HepG2 (cell line): ENCODE data around the gene ST6GALNAC2. TPM values are rescaled to one million over a fixed set of nuclear protein-coding genes. Genes with fewer than 3 reads are reported as not detected.

Experiments
- AGO1 ChIP-seq: fragments of 200-400 bp; formaldehyde crosslinking; IDR thresholded peaks from 2 replicates; pipeline ENCODE4 v1.6.1; 2017; ENCODE audit warnings: mild to moderate bottlenecking, low read depth, low read length, moderate library complexity; ENCODE audit not compliant: poor library complexity, severe bottlenecking
- BHLHE40 ChIP-seq: IDR thresholded peaks from 2 replicates; pipeline ENCODE4 v1.6.1; 2011; ENCODE audit warnings: low read length, improper control_type of control experiment
- CEBPB ChIP-seq: IDR thresholded peaks from 2 replicates; pipeline ENCODE4 v1.6.1; 2011; ENCODE audit warnings: low read depth, low read length, improper control_type of control experiment, borderline replicate concordance
- CHD2 ChIP-seq: IDR thresholded peaks from 2 replicates; pipeline ENCODE4 v1.6.1; 2011; ENCODE audit warnings: low read depth, low read length, improper control_type of control experiment
- HOXA3 ChIP-seq: sonication (generic); formaldehyde crosslinking; IDR thresholded peaks from 2 replicates; pipeline ENCODE4 v1.5.0; 2020; ENCODE audit warnings: missing genetic modification reagents
- IKZF1 ChIP-seq: fragments of 450-650 bp; IDR thresholded peaks from 2 replicates; pipeline ENCODE4 v1.7.1; 2016
- JUND ChIP-seq: sonication (generic); formaldehyde crosslinking; IDR thresholded peaks from 2 replicates; pipeline ENCODE4 v1.8.0; 2022; ENCODE audit warnings: mild to moderate bottlenecking, missing genetic modification reagents
- KMT2B ChIP-seq: IDR thresholded peaks from 2 replicates; pipeline ENCODE4 v1.6.1; 2016; ENCODE audit warnings: missing genetic modification reagents, missing compliant biosample characterization
- MAF1 ChIP-seq: sonication (generic); formaldehyde crosslinking; IDR thresholded peaks from 2 replicates; pipeline ENCODE4 v1.5.0; 2020; ENCODE audit warnings: missing genetic modification reagents, borderline replicate concordance
- MYC ChIP-seq: sonication (generic); formaldehyde crosslinking; IDR thresholded peaks from 2 replicates; pipeline ENCODE4 v1.9.0; 2021; ENCODE audit warnings: missing genetic modification reagents, borderline replicate concordance
- REXO4 ChIP-seq: sonication (generic); formaldehyde crosslinking; IDR thresholded peaks from 2 replicates; pipeline ENCODE4 v1.8.0; 2022; ENCODE audit warnings: missing genetic modification reagents, mild to moderate bottlenecking, borderline replicate concordance
- SOX13 ChIP-seq, 3 experiments: fragments of 450-650 bp in 1 of 3; sonication (generic) in 1 of 3; formaldehyde crosslinking in 1 of 3; IDR thresholded peaks in 2 of 3; conservative IDR thresholded peaks in 1 of 3; 2 replicates each; pipeline versions ENCODE4 v1.5.0 to v1.6.1; 2016 to 2020; ENCODE audit warnings: antibody characterized with exemption in 1 of 3, mild to moderate bottlenecking in 1 of 3, missing compliant biosample characterization in 1 of 3, missing genetic modification reagents in 1 of 3, moderate library complexity in 1 of 3
- ZNF10 ChIP-seq: sonication (generic); formaldehyde crosslinking; IDR thresholded peaks from 2 replicates; pipeline ENCODE4 v1.4.0; 2020; ENCODE audit warnings: mild to moderate bottlenecking, low read depth, missing genetic modification reagents, borderline replicate concordance
- ZNF296 ChIP-seq: sonication (generic); formaldehyde crosslinking; conservative IDR thresholded peaks from 2 replicates; pipeline ENCODE4 v1.5.0; 2020; ENCODE audit warnings: mild to moderate bottlenecking, missing genetic modification reagents
- ZNF430 ChIP-seq: sonication (generic); formaldehyde crosslinking; IDR thresholded peaks from 2 replicates; pipeline ENCODE4 v1.9.0; 2021; ENCODE audit warnings: mild to moderate bottlenecking, missing genetic modification reagents
- ZNF678 ChIP-seq: sonication (generic); formaldehyde crosslinking; IDR thresholded peaks from 2 replicates; pipeline ENCODE4 v1.4.0; 2020; ENCODE audit warnings: mild to moderate bottlenecking, missing genetic modification reagents
- ZNF747 ChIP-seq: sonication (generic); formaldehyde crosslinking; IDR thresholded peaks from 2 replicates; pipeline ENCODE4 v1.8.1; 2023; ENCODE audit warnings: missing genetic modification reagents, mild to moderate bottlenecking, borderline replicate concordance
- ZNF777 ChIP-seq: sonication (generic); formaldehyde crosslinking; IDR thresholded peaks from 2 replicates; pipeline ENCODE4 v1.4.0; 2020; ENCODE audit warnings: missing genetic modification reagents
- ZNF816 ChIP-seq: sonication (generic); formaldehyde crosslinking; IDR thresholded peaks from 2 replicates; pipeline ENCODE4 v1.8.0; 2022; ENCODE audit warnings: missing genetic modification reagents, mild to moderate bottlenecking, borderline replicate concordance
- ZSCAN21 ChIP-seq: sonication (generic); formaldehyde crosslinking; IDR thresholded peaks from 2 replicates; pipeline ENCODE4 v1.8.0; 2022; ENCODE audit warnings: mild to moderate bottlenecking, missing genetic modification reagents, moderate library complexity, borderline replicate concordance
- ZSCAN25 ChIP-seq: sonication (generic); formaldehyde crosslinking; IDR thresholded peaks from 2 replicates; pipeline ENCODE4 v1.8.0; 2022; ENCODE audit warnings: mild to moderate bottlenecking, missing genetic modification reagents
- polyA plus RNA-seq, 8 experiments: library from polyadenylated mRNA; depleted of rRNA in 3 of 8; stranded (reverse) in 7 of 8; unstranded in 1 of 8; fragments of >200 nt; fragmentation: Illumina TruSeq in 4 of 8; extraction: Trizol in 4 of 8; gene quantifications; 2 replicates each; pipeline versions ENCODE4 v1.2.1 to v1.2.3, GENCODE V29; 2011 to 2016; ENCODE audit warnings: low read depth in 4 of 8, missing spikeins in 1 of 8, mixed read lengths in 1 of 8; ENCODE audit not compliant: insufficient read depth in 1 of 8
- total RNA-seq, 5 experiments: library from RNA; depleted of rRNA; stranded (reverse); fragments of >200 nt; fragmentation: Illumina TruSeq; extraction: Trizol; gene quantifications; 2 replicates each; pipeline ENCODE4 v1.2.3, GENCODE V29; 2016; ENCODE audit warnings: low read depth in 1 of 5
- TF ChIP-seq, protein P1 (sequence below): sonication (generic); formaldehyde crosslinking; IDR thresholded peaks from 2 replicates; pipeline ENCODE4 v1.4.0; 2020; ENCODE audit warnings: missing genetic modification reagents, borderline replicate concordance
- TF ChIP-seq, protein P2 (sequence below): IDR thresholded peaks from 2 replicates; pipeline ENCODE4 v1.6.1; 2016; ENCODE audit warnings: low read depth

The ST6GALNAC2 gene
- total and polyA plus RNA-seq, 2 of the 13 experiments (the other 11 are each of a cell fraction or from before 2014, with no cell fraction given): 0.12 to 0.49 TPM

DNA sequence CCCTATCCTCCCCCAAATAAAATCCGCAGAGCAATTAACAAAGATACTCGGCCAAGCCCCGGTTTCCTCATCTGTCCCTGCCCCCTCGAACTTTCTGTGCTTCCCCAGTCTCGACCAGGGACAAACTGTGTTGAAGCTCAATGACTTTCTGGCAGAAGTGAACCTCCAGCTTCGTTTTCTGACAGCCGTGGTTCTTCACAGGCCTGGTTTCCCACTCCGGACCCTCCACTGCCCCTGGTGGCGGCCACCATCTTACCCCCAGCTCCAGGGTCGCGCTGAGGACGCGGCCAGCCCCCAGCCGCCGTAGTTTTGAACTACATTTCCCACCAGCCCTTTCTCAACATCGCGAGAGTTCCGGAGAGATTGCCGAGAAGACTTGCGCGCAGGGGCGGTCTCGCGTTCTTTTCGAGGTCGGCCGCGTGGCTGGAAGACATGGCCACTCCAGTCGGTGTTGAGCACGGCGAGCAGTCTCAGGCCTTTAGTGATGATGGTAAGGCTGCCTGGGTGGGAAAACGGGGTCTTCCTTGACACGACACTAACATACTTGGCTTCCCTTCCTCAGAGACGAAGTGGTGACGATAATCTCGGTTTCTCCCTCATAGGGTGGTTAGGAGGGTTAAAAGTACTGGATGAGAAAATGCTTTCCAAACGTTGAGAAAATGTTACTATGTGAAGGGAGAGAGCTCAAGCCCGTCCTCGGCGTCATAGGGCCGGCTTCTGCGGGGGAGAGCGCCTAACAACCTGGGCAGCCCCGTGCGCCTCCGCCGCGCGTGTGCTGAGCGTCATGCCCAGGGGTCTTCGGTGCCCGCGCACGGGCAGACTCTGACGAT lies 28.1 kb downstream of the ST6GALNAC2 start (continued):
- TF ChIP-seq, protein P1, sequence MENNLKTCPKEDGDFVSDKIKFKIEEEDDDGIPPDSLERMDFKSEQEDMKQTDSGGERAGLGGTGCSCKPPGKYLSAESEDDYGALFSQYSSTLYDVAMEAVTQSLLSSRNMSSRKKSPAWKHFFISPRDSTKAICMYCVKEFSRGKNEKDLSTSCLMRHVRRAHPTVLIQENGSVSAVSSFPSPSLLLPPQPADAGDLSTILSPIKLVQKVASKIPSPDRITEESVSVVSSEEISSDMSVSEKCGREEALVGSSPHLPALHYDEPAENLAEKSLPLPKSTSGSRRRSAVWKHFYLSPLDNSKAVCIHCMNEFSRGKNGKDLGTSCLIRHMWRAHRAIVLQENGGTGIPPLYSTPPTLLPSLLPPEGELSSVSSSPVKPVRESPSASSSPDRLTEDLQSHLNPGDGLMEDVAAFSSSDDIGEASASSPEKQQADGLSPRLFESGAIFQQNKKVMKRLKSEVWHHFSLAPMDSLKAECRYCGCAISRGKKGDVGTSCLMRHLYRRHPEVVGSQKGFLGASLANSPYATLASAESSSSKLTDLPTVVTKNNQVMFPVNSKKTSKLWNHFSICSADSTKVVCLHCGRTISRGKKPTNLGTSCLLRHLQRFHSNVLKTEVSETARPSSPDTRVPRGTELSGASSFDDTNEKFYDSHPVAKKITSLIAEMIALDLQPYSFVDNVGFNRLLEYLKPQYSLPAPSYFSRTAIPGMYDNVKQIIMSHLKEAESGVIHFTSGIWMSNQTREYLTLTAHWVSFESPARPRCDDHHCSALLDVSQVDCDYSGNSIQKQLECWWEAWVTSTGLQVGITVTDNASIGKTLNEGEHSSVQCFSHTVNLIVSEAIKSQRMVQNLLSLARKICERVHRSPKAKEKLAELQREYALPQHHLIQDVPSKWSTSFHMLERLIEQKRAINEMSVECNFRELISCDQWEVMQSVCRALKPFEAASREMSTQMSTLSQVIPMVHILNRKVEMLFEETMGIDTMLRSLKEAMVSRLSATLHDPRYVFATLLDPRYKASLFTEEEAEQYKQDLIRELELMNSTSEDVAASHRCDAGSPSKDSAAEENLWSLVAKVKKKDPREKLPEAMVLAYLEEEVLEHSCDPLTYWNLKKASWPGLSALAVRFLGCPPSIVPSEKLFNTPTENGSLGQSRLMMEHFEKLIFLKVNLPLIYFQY (CRISPR knock-in tag): peak; percentile 64
- TF ChIP-seq ZNF777: no peak; the same call in 1 of the 2 replicates
- TF ChIP-seq ZSCAN21: peak; percentile 80
- TF ChIP-seq KMT2B (CRISPR knock-in tag): peak; percentile 82; the same call in 1 of the 2 replicates
- TF ChIP-seq MAF1 (CRISPR knock-in tag): no peak
- peak; percentile 75; the same call in 1 of the 2 replicates for TF ChIP-seq ZNF747
- TF ChIP-seq ZNF296 (CRISPR knock-in tag): 0 out of 2 replicates have a peak, but pooled peaks have one; percentile 27
- TF ChIP-seq REXO4 (CRISPR knock-in tag): no peak
- no peak for TF ChIP-seq SOX13 (IDR thresholded peaks at IDR 0.05)
- TF ChIP-seq SOX13 (CRISPR knock-in tag; conservative IDR thresholded peaks at IDR 0.05 in 1 of 2, IDR thresholded peaks at IDR 0.05 in 1 of 2): peak in 1 of 2 experiments; percentile 44; a peak in 1 of 4 replicates
- TF ChIP-seq JUND (CRISPR knock-in tag): peak; percentile 63; the same call in 1 of the 2 replicates
- TF ChIP-seq CEBPB: no peak
- no peak for TF ChIP-seq ZNF10
- TF ChIP-seq, protein P2, sequence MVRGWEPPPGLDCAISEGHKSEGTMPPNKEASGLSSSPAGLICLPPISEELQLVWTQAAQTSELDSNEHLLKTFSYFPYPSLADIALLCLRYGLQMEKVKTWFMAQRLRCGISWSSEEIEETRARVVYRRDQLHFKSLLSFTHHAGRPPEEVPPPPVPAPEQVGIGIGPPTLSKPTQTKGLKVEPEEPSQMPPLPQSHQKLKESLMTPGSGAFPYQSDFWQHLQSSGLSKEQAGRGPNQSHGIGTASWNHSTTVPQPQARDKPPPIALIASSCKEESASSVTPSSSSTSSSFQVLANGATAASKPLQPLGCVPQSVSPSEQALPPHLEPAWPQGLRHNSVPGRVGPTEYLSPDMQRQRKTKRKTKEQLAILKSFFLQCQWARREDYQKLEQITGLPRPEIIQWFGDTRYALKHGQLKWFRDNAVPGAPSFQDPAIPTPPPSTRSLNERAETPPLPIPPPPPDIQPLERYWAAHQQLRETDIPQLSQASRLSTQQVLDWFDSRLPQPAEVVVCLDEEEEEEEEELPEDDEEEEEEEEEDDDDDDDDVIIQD (CRISPR knock-in tag): 0 out of 2 replicates have a peak, but pooled peaks have one; percentile 68
- TF ChIP-seq AGO1: peak; percentile 64
- peak; percentile 100 for TF ChIP-seq MYC
- no peak; the same call in 1 of the 2 replicates for TF ChIP-seq ZNF678 (CRISPR knock-in tag)
- TF ChIP-seq CHD2: peak; percentile 100
- peak; percentile 41; the same call in 1 of the 2 replicates for TF ChIP-seq BHLHE40
- TF ChIP-seq IKZF1: no peak
- no peak; the same call in 1 of the 2 replicates for TF ChIP-seq ZSCAN25 (CRISPR knock-in tag)
- peak; percentile 96 for TF ChIP-seq HOXA3 (CRISPR knock-in tag)
- no peak for TF ChIP-seq ZNF816 (CRISPR knock-in tag)
- peak; percentile 91 for TF ChIP-seq ZNF430 (CRISPR knock-in tag)
